GM21576 (cell line): ENCODE data around the gene ONECUT3.

ENCODE experiments used
- ATAC-seq: cut with Tn5 transposase; IDR thresholded peaks from one replicate; pipeline ENCODE4 v1.9.1; 2021; ENCODE audit warnings: mild to moderate bottlenecking, moderate library complexity; ENCODE audit not compliant: unreplicated experiment

The ONECUT3 gene

DNA sequence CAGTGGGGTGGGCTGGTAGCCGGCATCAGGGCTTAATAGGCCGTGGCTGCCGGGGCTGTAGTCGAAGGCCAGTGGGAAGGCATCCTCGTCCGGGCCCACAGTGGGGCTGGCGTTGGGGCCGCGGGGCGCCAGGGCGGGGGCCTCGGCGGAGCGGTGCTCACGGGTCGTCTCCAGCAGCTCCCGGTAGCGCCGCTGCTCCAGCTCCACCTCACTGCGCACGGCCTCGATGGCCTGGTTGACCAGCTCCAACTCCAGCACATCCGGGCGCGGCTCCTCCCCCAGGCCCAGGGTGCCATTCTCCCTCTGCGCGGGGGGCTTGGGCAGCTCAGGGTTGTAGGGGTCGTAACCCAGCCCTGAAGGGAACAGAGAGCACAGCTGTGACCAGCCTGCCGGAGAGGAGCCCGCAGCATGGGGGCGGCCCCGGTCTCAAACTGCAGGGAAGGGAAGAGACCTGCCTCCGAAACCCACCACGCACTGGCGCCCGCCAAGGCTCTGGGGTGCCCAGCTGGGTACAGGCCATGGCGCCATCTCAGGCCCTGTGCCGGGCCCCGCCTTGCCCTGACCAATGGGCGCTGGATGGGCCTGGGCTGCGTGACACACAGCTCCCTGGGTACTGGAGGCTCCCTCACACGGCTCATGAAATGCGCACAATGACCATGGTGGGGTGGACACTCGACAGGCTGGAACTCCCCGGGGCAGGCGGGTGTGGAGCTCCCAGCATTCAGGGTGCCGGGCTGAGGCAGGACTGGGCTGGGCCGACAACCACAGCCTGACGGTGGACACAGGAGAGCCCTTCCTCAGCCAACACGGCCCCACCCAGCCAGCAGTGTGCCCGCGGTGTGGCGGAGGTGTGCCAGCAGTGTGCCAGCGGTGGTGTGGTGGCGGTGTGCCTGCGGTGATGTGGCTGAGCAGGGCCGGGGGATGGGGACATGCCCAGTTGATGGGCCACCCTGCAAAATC lies 75.3 kb downstream of the ONECUT3 start:
- no peak for ATAC-seq

DNA sequence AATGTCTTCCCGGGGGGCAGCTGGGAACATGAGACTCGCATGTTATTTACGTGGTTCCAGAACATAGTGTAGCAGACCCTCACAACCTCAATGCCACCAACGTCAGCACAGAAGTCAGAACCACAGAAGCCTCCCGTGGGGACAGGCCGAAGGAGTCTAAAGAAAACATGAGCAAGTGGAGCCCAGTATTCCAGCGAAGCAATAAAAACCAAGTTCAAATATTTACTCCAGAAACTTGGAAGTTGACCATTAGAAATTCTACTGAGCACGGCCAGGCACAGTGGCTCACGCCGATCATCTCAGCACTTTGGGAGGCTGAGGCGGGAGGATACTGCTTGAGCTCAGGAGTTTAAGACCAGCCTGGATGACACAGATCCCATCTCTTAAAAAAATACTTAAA lies 76.7 kb downstream of the ONECUT3 start:
- ATAC-seq: no peak

GRCh38 chr19:1830568-1830967 lies 77.3 kb downstream of the ONECUT3 start:
- no peak for ATAC-seq
